GM12891 (cell line): ENCODE measurements around the gene HYLS1.

Experiments used
- POLR2A ChIP-seq: IDR thresholded peaks from 2 replicates; pipeline ENCODE4 v1.6.1; 2011; ENCODE audit warnings: low read depth, low read length, control low read depth
- POLR2AphosphoS5 ChIP-seq: IDR thresholded peaks from 2 replicates; pipeline ENCODE4 v1.6.1; 2011; ENCODE audit warnings: low read depth, low read length, control low read depth
- POU2F2 ChIP-seq: IDR thresholded peaks from 2 replicates; pipeline ENCODE4 v1.6.1; 2011; ENCODE audit warnings: low read depth, mild to moderate bottlenecking, control low read depth, low read length, moderate library complexity
- SPI1 ChIP-seq: IDR thresholded peaks from 2 replicates; pipeline ENCODE4 v1.6.1; 2011; ENCODE audit warnings: low read depth, low read length, control low read depth
- TAF1 ChIP-seq: IDR thresholded peaks from 2 replicates; pipeline ENCODE4 v1.6.1; 2011; ENCODE audit warnings: low read depth, low read length, control low read depth

- TF ChIP-seq POU2F2 (no peak), SPI1 (no peak), POLR2AphosphoS5 (no peak), POLR2A (no peak), TAF1 (no peak)
Observed at GRCh38 chr11:125944350-125945010, 57.0 kb downstream of the HYLS1 start.
